GM20431 (cell line): ENCODE data around the gene MIOS.
"Not testable (repeated sequence)": the region's sequence is repeated elsewhere in the genome, so short reads cannot be mapped to it uniquely, and the experiment has no call there.

ENCODE experiments used
- in situ Hi-C: fragments of 300-500 bp; cut with MseI, MboI; formaldehyde crosslinking; loops from one replicate; pipeline ENCODE4 v1.15.0; 2020; ENCODE audit warnings: low sequenced_read_pairs; ENCODE audit not compliant: unreplicated experiment

MIOS gene

GRCh38 chr7:7552199-7552598 lies 14.5 kb upstream of the MIOS start:
- in situ Hi-C loops, result no loop called here

- in situ Hi-C loops, result no loop called here
Measured at GRCh38 chr7:7553386-7553785, 13.3 kb upstream of the MIOS start.

GRCh38 chr7:7554021-7554432 lies 12.7 kb upstream of the MIOS start:
- in situ Hi-C loops, result no loop called here

- in situ Hi-C loops, result no loop called here
Measured at GRCh38 chr7:7554649-7555575, 11.8 kb upstream of the MIOS start.

GRCh38 chr7:7556852-7557251 lies 9.8 kb upstream of the MIOS start:
- in situ Hi-C loops, result no loop called here

- in situ Hi-C loops, result no loop called here
Measured at GRCh38 chr7:7557252-7557651, 9.4 kb upstream of the MIOS start.

GRCh38 chr7:7561591-7561990 lies 5.1 kb upstream of the MIOS start:
- in situ Hi-C loops, result not testable (repeated sequence)

- in situ Hi-C loops, result no loop called here
Measured at GRCh38 chr7:7562736-7563135, 3.9 kb upstream of the MIOS start.

GRCh38 chr7:7563269-7563668 lies 3.4 kb upstream of the MIOS start:
- in situ Hi-C loops, result no loop called here

GRCh38 chr7:7563813-7564212 lies 2.9 kb upstream of the MIOS start:
- in situ Hi-C loops, result no loop called here

- in situ Hi-C loops, result no loop called here
Measured at GRCh38 chr7:7564323-7564780, 2.3 kb upstream of the MIOS start.

GRCh38 chr7:7565018-7565680 lies 1.5 kb upstream of the MIOS start:
- in situ Hi-C loops, result no loop called here

GRCh38 chr7:7565746-7566650 lies 686 bp upstream of the MIOS start:
- in situ Hi-C loops, result no loop called here

GRCh38 chr7:7567898-7568531 lies 1.3 kb downstream of the MIOS start:
- in situ Hi-C loops, result no loop called here

- in situ Hi-C loops, result no loop called here
Measured at GRCh38 chr7:7568553-7568952, 1.9 kb downstream of the MIOS start.

- in situ Hi-C loops, result no loop called here
Measured at GRCh38 chr7:7569081-7569527, 2.4 kb downstream of the MIOS start.

GRCh38 chr7:7569615-7570014 lies 2.9 kb downstream of the MIOS start:
- in situ Hi-C loops, result no loop called here

- in situ Hi-C loops, result no loop called here
Measured at GRCh38 chr7:7570584-7570983, 3.9 kb downstream of the MIOS start.

GRCh38 chr7:7573701-7574100 lies 7.0 kb downstream of the MIOS start:
- in situ Hi-C loops, result no loop called here

- in situ Hi-C loops, result no loop called here
Measured at GRCh38 chr7:7576344-7576743, 9.7 kb downstream of the MIOS start.
